Right kidney (tissue), 1 donor: ENCODE data around the gene PRDM1.

Experiments
- DNase-seq: peaks from one replicate; pipeline ENCODE4 v3.0.0-alpha.2; 2016

The PRDM1 gene

DNA sequence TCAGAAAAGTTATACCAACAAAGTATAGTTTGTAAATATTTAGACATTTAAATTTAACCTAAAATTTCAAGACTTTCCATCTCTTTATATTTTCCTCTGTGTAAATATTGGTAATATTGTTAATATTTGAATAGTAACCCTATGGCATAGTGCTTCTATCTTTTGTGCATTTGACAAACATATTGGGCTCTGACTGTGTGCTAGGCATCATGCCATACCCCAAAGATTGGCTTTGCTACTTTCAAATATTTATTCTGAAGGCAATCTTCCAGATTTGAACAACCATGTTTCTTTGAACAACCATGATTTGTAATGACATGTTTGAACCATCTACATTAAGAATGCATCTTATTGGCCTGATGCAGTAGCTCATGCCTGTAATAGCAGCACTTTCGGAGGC, 15.5 kb upstream of the PRDM1 start:
- no peak for DNase-seq

DNA sequence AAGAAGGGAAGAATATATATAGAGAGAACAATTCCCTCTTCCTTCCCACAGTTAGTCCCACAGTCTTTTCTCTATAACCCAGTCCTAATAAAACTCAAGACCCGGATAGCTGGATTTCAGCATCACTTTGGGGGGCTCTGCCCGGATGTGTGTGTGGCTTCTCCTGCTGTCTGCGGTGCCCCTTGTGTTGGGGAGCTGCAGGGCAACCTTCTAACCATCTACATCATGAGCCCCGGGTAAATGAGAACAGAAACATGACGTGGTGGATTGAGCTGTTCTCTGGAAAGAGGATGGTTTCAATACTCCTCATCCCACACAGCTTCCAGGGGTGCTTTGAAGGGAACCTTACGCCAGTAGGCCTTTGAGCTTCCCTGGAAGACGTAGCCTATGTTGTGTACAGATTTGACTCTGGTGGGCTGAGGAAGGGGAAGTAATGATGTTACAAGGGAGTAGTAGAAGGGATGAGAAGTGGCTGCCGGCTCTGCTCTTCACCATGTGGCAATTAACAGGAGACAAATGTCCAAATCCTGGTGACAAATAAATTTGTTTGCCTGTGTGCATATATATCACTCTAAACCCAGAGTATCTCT, 13.5 kb upstream of the PRDM1 start:
- no peak for DNase-seq

DNA sequence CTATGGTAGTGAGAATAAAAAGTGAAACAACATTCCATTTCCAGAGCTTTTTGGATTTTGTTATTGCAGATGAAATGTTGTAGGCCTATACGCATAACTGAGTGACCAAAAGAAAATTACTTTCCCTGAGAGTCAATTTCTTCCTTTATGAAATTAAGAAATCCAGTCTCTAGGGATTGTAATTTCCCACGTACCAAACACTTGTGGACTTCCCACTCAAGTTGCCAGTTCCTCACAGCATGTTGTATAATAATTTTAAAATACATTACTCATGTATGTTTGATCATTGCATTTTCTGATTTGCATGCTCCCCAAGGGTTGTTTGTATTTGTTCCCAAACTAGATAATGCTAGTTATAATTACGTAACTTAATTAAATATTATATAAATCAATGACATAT, 12.0 kb upstream of the PRDM1 start:
- no peak for DNase-seq

DNA sequence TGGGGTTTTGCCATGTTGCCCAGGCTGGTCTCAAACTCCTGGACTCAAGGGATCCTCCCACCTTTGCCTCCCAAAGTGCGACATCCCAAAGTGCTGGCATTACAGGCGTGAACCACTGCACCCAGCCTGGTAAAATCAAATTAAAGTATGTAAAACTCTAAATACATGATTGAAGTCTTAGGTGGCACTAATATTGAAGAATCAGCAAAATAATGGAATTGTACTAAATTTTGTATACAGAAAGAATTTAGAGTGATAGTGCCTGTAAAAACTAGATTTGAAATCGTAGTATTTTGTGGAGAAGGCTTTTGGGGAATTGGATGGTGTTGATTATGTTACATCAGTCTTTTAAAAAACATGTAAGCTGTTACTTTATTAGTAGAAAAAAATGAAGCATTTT, 10.0 kb upstream of the PRDM1 start:
- DNase-seq = no peak

DNA sequence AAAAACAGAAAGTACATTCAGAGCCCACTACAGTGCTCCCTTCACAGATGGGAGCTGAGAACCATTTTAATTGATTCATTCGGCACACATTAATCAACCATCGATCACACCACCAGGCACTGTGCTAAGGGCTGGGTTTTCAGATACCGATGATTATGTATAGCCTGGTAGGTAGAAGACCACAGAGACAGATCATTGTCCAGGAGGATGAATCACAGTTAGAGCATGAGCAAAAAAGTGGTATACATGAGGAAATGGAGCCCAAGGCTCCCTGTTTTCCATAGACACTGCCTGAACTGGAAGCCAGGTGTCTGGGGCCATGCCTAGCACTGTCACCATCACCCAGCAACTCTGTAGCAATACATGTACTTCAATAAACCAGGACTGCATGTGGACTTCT, 9.0 kb upstream of the PRDM1 start:
- DNase-seq = no peak

DNA sequence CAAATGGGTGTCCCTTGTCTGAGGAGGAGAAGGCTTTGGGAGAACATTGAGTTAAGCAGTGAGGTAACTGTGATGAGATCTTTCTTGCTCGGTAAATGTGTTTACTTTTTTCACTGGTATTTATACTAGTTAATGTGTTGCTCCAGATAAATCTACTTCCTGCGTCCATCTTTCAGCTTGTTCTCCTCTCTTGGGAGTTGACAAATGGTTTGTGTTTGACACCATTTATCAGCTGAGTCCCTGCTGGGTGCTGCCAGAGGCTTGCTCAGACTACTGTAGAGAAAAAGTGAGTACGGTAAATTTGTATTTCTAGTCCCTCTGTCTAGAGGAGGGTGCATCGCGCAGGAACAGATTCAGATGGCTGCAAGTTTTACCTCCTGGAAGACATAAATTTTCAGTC, 8.3 kb upstream of the PRDM1 start:
- DNase-seq = no peak

DNA sequence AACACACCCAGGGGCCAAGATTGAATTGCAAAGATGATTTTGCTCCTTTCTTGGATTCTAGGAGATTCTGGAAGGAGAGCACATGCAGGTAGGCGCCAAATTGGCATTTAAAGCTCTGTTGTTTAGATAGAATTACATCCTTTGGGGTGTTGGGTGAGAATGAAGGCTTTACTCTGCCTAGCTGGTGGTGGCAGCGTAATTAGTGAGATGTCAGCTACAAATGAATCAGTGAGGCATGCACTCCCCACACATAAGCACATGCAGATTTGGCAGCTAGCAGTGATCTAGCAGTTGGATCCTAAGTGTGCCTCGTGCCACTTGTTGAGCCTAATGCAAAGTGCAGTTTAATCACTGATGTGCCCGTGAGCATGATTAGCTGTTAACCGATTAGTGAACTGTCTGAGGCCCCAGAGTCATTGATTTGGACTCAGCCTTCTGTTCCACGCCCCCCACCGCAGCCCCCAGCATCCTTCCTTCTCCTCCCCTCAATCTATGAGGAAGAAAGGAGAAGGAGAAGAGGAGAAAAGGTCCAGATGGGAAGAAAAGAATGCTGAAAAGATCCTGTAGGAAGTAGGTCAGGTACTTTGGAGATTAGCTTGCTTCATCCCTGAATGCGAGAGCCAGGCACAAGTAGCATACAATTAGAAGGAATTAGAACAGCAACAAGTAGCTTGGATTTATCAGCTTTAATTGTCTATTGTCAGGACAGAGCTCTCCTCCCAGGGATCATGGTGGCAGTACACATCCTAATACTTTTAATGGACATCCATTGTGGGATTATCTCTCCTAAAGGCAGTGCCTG, 6.0 kb upstream of the PRDM1 start:
- no peak for DNase-seq

DNA sequence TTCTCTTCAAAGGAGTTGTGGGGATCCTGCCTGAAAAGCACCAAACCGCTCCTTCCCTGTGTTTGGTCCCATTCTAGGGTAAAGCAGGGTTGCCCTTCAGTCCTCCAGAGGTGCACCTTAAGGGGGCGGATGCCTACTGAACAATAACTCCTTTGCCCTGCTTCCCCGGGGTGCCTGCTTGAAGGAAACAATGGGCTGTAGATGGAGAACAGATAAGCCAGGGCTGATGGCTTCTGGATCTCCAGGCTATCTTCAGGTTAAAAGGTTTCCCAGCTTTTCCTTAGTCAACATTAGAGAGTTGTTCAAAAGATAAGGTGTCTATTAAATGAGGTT, 5.4 kb upstream of the PRDM1 start:
- DNase-seq = no peak

DNA sequence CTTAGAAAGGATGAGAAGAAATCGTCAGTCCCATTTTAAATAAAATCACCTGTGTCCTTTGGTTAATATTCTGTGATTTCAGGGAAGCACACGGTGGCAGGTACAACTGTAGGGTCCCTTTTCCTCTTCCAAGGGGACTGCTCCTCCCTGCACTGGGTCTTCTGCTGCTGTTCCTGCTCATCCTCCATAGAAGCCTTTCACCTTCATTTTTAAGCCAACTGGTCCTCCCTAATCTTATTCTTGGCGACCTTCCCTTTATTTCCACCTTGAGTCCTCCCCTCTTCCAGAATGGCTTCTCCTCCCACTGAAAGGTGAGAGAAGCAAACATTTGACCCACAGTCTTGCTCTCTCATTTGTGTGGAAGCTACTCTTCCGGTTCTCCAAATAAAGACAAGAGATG, 4.4 kb upstream of the PRDM1 start:
- DNase-seq = no peak

DNA sequence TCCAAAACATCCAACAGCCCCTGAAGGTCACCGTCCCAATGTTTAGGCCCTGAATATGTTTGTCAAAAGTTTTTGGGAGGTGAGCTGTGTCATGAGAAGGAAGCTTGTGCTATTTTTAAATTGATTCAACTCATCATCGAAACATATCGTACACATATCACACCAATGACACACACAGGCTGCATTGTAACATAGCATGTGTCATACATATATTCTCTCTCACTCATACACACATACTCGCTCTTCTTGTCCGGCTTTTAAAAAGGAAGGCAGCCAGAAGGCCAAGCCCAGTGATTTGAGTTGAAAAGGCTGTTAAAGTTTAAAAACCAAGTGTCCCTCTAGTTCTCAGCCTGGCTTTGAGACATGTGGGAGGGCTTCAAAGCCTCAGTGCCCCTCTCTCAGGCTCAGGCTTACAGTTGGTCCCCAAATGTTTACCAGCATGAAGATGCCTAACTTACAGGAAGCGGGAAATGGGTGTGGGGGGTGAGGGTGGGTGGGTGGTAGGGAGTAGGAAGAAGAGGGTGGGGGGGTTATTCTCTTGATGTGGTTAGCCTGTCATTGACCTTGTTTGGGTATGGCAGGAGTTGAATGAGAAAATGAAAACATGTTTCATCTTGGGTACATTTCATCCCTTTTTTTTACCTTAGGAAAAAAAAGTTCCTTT, 3.3 kb upstream of the PRDM1 start:
- no peak for DNase-seq

DNA sequence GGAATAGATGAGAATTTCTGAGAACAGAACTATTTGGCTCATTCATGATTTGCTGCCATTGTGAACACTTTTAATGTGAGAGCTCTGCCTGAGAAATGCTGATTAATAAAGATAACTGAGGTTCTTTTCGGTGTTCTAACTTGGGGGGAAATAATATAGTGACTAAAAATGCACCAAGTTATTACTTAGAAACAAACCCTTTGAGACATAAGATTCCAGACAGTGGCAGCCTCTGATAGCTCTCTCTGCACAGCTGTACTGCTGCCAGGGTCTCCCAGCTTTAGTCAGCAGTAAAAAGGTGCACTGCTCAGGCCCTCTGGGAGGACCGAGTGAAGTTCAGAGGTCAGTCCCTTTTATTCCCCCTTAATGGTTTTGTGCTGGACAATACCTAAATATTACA, 2.5 kb upstream of the PRDM1 start:
- DNase-seq = no peak

DNA sequence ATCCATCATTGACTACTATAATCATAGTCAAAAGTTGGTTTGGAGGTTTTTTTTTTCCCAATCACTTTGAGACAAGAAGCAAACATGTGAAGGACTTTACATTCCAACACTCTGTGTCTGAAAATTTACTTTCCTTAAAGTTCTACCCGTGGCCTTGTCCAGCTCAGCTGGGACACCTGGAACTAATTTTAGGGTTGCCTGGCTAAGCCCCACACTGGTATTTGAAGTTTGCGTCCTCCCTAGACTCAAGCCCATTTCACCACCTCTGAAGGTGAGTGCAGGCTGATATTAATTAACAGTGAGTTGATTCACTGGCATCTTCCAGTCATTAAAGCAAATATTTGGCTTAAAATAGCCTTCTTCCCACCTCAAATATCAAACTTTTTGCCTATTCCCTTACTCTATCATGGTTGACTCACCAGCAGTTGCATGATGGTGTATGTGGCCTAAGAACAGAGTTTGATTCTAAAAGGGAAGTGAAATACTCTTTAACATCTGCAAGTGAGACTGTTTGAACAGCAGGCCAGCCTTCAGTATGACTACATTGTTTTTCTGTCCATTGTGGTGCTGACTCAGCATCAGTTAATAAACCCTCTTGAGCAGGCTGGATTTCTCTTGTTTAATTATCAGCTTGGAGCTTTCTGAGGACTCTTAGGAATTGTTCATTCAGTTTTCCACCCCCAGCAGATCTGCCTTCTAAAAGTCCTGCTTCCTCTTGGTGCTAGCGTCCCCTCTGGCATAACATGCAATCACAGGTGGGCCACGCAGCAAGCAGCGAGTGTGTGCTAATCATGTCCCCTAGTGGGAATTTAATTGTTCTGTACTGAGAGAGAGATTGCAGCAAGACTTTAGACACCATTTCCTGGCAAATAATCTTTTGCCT, 1.8 kb upstream of the PRDM1 start:
- no peak for DNase-seq

DNA sequence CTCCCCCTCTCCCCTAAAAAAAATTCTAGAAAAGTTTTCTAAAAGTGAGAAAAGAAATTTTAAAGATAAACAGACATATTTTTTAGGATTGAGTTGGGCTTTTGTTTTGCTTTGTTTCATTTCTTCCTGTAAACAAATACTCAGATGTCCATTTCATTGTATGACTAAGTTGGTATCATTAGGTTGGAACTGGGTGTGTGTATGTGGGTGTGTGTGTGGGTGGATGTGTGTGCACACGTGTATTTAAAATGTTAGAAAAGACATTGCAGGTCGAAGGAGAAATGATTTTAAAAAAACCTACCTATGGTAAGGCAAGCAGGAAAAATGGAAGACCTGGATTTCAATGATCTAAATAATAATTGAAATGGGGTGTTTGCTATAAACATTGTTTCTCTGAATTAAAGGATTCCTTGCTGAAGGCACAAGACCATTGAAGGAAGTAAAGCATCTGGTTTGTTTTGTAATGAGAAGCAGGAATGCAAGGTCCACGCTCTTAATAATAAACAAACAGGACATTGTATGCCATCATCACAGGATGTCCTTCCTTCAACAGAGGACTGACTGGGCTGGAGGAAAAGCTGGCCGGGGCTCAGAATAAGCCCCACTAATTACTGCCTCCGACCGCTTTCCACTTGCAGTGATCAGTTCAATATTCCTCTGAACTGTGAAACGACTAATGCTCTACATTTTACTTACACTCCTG, 996 bp upstream of the PRDM1 start:
- no peak for DNase-seq

DNA sequence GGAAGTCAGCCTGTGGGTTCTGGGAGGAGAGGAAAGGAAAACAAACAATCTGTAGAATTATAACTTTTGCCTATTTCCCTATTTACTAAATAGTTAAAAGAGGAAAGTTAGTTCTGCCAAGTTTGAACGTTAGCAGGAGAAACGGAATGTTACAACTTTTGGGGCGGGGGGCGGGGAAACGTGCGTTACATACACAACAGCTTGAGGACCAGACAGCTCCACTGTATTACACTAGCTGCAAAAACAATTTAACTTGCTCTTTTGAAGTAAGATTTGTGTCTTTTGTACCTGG, 498 bp upstream of the PRDM1 start:
- peak; percentile 26 for DNase-seq

DNA sequence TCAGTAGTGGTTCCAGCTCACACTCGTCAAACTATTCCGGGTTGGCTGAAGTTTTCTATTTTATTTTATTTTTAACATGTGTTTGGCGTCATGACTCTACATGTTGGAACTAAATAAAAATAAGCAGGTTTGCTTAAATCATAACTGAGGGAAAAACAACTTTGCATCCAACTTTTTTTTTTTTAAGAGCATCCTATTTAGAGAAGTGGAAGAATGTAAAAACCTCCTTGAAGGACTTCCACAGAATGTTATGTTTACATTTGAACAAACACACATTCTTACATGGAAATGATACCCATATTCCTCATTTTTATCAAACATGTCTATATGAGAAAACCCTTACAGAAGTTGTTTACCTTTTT, 659 bp downstream of the PRDM1 start:
- no peak for DNase-seq

DNA sequence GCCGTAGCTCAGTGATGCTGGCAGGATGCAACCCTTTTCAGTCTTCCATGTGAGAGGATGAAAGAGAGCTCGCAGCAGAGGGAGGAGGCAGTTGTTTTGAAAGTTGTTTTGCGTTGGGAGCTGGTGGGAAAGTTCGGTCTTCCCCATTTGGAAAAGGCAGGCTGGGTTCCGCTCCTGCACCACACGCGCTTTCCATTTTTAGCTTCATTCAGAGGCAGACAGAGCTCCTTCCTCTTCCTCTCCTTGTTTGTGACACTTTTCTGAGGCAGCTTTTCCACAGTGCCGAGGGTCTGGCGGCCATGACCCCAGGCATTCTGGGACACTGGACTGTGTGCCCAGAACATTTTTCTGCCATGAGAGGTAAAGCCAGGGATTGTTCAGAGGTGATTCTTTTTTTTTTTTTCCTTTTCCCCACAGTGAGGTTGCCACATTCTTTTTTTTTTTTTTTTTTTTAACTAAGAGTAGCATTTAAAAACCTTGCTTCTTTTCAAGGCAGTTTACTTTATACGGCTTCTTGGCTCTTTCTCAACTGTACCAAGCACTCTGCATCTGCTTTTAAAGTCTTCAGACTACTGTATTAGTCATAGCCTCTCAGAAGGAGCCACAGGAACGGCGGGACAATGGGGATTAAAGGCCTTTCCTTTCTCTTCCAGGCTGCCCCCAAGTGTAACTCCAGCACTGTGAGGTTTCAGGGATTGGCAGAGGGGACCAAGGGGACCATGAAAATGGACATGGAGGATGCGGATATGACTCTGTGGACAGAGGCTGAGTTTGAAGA, 1.6 kb downstream of the PRDM1 start:
- no peak for DNase-seq

DNA sequence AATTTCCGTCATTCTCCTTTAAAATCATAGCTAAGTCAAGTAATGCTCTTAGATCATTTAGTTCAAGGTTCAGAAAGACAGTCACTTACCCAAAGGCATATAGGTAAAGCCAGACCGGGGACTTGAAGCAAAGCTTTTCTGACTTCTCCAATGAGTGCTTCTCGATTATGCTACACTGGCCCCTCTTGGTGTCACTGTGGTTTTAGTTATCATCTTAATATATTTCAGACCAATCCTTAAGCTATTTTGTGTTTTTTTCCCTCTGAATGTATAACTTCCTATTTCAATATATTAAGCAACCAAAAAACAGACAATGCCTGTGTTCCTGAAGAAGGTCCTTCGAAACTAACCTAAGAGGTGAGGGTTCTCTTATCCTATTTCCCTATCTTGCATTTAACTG, 3.9 kb downstream of the PRDM1 start:
- DNase-seq = no peak

DNA sequence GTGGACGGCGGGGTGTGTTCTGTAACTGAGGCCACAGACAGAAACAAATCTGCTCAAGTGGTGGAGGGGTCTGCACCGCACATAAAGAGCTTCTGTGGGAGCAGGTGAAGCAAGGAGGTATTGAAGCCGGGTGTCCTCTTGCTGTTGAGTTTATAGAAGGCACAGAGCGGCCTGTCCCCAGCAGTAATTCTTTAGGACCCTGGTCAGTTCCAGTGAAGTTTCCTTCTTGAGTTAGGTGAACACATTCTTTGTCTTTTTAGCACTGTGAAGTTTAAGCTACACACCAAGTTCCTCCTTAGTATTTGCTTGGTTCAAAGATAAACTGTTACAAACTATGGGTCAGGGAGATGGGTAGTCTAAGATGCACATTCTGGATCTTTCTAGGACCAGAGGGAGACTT, 6.1 kb downstream of the PRDM1 start:
- no peak for DNase-seq

DNA sequence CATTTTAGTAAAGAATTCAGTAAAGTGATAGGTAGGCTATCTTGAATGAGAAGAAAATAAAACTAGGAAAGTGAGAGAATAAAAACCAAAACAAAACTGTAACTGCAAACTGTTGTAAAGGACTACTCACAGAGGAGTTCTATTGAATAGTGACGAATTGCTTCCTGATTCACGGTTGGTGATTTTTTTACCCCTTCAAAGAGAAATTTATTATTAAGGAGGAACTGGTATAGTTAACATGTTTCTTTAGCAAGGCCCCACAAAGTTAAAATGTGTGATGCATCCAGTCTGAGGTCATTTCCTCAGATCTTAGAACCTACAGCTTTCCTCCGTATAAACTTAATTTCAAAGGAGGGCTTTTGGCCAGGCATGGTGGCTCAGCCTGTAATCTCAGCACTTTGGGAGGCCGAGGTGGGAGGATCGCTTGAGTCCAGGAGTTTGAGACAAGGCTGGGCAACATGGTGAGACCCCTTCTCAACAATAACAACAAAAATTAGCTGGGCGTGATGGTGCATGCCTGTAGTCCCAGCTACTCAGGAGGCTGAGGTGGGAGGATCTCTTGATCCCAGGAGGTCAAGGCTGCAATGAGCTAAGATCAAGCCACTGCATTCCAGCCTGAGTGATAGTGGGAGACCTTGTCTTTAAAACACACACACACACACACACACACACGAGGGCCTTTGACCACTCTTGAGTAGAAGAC, 8.3 kb downstream of the PRDM1 start:
- no peak for DNase-seq

DNA sequence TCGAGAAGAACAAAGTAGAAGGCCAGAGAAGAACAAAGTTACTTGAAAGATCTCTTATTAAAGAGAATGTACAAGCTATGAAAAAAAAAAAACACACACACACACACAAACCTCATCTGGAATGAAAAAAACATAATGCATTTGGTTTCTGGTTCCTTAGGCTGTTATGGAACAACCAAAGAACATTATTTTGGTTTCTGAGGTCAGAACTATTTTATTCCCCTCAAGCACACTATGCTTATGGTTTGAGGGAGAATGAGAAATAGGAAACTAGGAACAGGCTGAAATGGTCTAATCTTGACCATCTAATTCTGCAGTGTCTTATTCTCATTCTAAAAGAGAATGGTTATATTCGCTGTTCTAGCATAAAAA, 8.8 kb downstream of the PRDM1 start:
- no peak for DNase-seq
